ENCODE measurements around the gene AFF3. TPM values are rescaled to one million over a fixed set of nuclear protein-coding genes. Genes with fewer than 3 reads are reported as not detected.

Gene AFF3
- total RNA-seq, 3 donors from 2014 or later, result 4.2 to 56.6 (median 5.2) TPM

DNA sequence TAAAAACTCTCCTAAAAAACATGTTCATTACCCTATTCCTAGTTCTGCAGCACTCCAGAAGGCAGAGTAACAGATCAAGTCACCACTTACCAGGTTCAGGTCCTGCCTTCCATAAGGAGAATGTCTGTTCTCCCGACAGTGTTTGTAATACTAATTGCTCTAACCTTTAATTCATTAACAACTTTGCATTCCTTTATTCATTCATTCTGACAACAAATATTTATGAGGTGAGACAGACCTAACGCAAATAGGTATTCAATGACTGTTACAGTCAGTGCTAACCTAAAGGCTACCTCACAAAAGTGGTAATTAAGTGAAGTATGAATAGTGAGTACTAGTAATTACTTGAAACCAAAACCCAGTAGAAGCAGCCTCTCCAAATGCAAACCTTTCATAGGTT, 224.0 kb downstream of the AFF3 start:
- TF ChIP-seq, protein P1, sequence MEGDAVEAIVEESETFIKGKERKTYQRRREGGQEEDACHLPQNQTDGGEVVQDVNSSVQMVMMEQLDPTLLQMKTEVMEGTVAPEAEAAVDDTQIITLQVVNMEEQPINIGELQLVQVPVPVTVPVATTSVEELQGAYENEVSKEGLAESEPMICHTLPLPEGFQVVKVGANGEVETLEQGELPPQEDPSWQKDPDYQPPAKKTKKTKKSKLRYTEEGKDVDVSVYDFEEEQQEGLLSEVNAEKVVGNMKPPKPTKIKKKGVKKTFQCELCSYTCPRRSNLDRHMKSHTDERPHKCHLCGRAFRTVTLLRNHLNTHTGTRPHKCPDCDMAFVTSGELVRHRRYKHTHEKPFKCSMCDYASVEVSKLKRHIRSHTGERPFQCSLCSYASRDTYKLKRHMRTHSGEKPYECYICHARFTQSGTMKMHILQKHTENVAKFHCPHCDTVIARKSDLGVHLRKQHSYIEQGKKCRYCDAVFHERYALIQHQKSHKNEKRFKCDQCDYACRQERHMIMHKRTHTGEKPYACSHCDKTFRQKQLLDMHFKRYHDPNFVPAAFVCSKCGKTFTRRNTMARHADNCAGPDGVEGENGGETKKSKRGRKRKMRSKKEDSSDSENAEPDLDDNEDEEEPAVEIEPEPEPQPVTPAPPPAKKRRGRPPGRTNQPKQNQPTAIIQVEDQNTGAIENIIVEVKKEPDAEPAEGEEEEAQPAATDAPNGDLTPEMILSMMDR (IDR thresholded peaks at IDR 0.05), result no peak
- H3K36me3 ChIP-seq (ENCODE audit: low read depth), result no peaks in the 10 kb centered on the region
- no peaks in the 10 kb centered on the region for H3K4me1 ChIP-seq (ENCODE audit: low read depth)
- DNase-seq, result no peak
- no peak overlapping the region for H3K4me3 ChIP-seq
- intact Hi-C loops (cut with DNase I, micrococcal nuclease), result no loop called here
- no peaks in the 10 kb centered on the region for H3K9me3 ChIP-seq
- no peak for ATAC-seq

DNA sequence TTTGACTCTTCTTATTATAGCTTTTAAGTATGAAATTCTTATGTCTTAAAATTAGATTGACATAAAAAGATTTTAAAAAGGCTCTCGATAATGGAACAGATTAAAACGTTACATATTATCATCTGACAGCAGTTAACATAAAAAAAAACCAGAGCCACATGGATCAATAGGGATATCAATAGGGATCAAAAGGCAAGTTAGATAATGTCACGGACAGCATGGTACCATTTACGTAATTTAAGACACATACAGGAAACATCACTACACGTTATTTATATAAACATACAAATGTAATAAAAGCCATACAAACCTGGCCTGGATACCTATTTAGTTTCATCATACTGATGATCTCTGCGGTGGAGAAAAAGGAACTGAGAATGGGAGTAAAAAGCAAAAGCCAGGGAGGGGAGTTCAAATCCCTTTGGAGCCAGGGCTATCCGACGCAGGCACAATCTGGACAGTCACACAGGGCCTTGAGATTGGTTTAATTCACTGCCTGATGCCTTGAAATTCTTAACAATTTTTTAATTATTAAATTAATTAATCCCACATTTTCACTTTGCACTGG, 227.2 kb downstream of the AFF3 start:
- intact Hi-C loops (cut with DNase I, micrococcal nuclease), result no loop called here
- ATAC-seq (no peak), DNase-seq (no peak)
- Histone ChIP-seq H3K9me3 (no peaks in the 10 kb centered on the region), H3K4me1 (ENCODE audit: low read depth) (no peaks in the 10 kb centered on the region), H3K36me3 (ENCODE audit: low read depth) (no peaks in the 10 kb centered on the region), H3K4me3 (no peak overlapping the region)
- TF ChIP-seq, protein P1 (IDR thresholded peaks at IDR 0.05), result no peak

DNA sequence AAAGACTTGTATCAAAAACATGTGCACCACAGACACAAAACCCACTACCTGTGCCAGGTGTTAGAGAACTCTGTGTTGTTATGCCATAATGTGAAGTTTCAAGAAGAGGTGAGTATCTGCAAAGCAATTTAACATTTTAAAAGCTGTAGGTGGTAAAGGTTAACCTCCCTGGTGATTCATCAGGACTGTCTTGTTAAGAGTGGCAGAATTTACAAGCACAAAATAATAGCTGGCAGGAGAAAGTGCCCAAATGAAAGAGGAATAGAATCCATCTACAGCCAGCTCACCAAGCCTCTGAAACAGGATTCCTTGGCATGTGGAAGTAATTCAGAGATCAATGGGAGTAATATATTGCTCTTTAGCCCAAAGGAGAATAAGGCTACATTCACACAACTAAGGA, 230.7 kb downstream of the AFF3 start:
- intact Hi-C loops (cut with DNase I, micrococcal nuclease), result no loop called here
- TF ChIP-seq, protein P1 (IDR thresholded peaks at IDR 0.05), result no peak
- DNase-seq (no peak), ATAC-seq (no peak)
- H3K4me1 ChIP-seq (ENCODE audit: low read depth), result no peaks in the 10 kb centered on the region
- H3K4me3 ChIP-seq, result no peak overlapping the region
- H3K36me3 ChIP-seq (ENCODE audit: low read depth), result no peaks in the 10 kb centered on the region
- H3K9me3 ChIP-seq, result no peaks in the 10 kb centered on the region

DNA sequence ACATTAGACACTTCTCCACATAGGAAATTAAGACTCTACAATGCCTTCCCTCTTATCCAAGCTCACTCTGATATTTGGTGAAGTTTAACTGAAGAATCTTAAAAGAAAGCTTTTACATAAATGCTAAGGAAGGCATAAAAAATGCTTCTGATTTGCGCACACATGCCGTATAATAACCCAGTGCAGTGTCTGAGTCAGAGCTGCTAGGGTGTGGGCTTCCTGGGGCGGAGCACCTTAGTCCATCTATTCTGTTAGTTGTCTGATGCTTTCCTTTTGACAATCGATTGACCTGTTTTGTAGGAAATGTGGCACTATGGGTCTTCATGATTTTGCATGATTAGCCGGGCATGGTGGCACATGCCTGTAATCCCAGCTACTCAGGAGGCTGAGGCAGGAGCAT, 231.5 kb downstream of the AFF3 start:
- no peaks in the 10 kb centered on the region for H3K4me1 ChIP-seq (ENCODE audit: low read depth)
- no peaks in the 10 kb centered on the region for H3K36me3 ChIP-seq (ENCODE audit: low read depth)
- no peaks in the 10 kb centered on the region for H3K9me3 ChIP-seq
- no peak overlapping the region for H3K4me3 ChIP-seq
- intact Hi-C loops (cut with DNase I, micrococcal nuclease), result no loop called here
- DNase-seq (no peak), ATAC-seq (no peak)
- TF ChIP-seq, protein P1 (IDR thresholded peaks at IDR 0.05), result no peak

DNA sequence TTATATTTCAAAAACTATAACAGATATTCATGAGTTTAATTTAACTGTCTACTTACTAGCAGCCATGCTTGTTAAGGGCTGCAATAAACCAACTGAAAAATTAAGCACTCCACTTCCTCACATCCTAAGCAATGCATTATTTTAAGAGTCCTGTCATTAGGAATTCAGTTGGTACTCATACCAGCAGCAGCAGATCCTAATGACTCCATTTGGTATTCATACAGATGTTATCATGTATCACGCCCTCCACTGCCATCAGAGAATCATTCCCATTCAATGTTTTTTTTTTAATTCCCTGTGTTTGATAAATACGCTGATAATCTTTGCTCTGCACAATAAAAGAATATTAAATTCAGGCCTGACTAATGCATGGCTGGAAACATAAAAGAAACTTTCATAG, 236.8 kb downstream of the AFF3 start:
- ATAC-seq (no peak), DNase-seq (no peak)
- H3K4me1 ChIP-seq (ENCODE audit: low read depth), result no peaks in the 10 kb centered on the region
- no peaks in the 10 kb centered on the region for H3K36me3 ChIP-seq (ENCODE audit: low read depth)
- TF ChIP-seq, protein P1 (IDR thresholded peaks at IDR 0.05), result no peak
- H3K9me3 ChIP-seq, result no peaks in the 10 kb centered on the region
- no peak overlapping the region for H3K4me3 ChIP-seq
- intact Hi-C loops (cut with DNase I, micrococcal nuclease), result no loop called here

DNA sequence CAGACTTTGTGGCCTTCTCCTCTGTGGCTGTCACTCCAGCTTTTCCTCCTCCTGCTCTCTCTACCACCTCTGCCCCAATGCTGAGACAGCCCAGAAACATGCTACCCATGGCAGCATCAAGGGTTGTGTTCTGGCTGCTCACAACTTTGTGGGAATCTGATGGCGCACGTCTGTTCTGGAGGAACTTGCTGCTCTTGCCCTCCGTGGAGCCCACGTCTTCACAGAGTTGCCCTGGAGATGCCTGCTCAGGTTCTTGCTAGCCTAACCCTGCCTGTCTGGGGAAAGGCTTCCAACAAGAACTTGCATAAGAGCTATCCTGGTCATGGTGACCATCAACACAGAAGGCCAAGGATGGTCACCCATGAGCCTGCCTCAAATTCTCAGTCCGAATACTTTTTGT, 237.4 kb downstream of the AFF3 start:
- Histone ChIP-seq H3K4me1 (ENCODE audit: low read depth) (no peaks in the 10 kb centered on the region), H3K36me3 (ENCODE audit: low read depth) (no peaks in the 10 kb centered on the region), H3K4me3 (no peak overlapping the region), H3K9me3 (no peaks in the 10 kb centered on the region)
- intact Hi-C loops (cut with DNase I, micrococcal nuclease), result no loop called here
- TF ChIP-seq, protein P1 (IDR thresholded peaks at IDR 0.05), result no peak
- no peak for ATAC-seq
- DNase-seq, result no peak
